Calu3 (cell line): Measurements from ENCODE around the gene CRTAP. TPM values are rescaled to one million over a fixed set of nuclear protein-coding genes. Genes with fewer than 3 reads are reported as not detected.

ENCODE experiments used
- BruUV-seq: library from RNA; stranded (reverse); fragments of 400-500 nt; replicated peaks from 2 replicates; lab custom pipeline; 2021; lab: Mats Ljungman, UMichigan
- CTCF ChIA-PET: fragments of 300-600 bp; sonication (Branson Sonifier 250); formaldehyde crosslinking; loops from one replicate; lab custom pipeline; 2022; ENCODE audit warnings: antibody characterized with exemption; lab: Charles Lee
- DNase-seq: peaks from one replicate; pipeline ENCODE4 v3.0.0; 2022
- H3K27ac Mint-ChIP-seq: one replicate; pipeline ENCODE4 v1.8.0; 2022; ENCODE audit warnings: mixed read lengths; ENCODE audit not compliant: unreplicated experiment
- H3K27me3 Mint-ChIP-seq: one replicate; pipeline ENCODE4 v1.8.0; 2022; ENCODE audit warnings: mixed read lengths; ENCODE audit not compliant: unreplicated experiment
- H3K36me3 Mint-ChIP-seq: one replicate; pipeline ENCODE4 v1.8.0; 2022; ENCODE audit warnings: mild to moderate bottlenecking, moderate library complexity, mixed read lengths; ENCODE audit not compliant: insufficient read depth, unreplicated experiment
- H3K4me1 Mint-ChIP-seq: one replicate; pipeline ENCODE4 v1.8.0; 2022; ENCODE audit warnings: mild to moderate bottlenecking, low read depth, mixed read lengths; ENCODE audit not compliant: unreplicated experiment
- H3K4me3 Mint-ChIP-seq: one replicate; pipeline ENCODE4 v1.8.0; 2022; ENCODE audit warnings: mild to moderate bottlenecking, low read depth, moderate library complexity, mixed read lengths; ENCODE audit not compliant: unreplicated experiment
- H3K9me3 Mint-ChIP-seq: one replicate; pipeline ENCODE4 v1.8.0; 2022; ENCODE audit warnings: low read depth, mixed read lengths; ENCODE audit not compliant: unreplicated experiment
- intact Hi-C: fragments of 100-400 bp; cut with micrococcal nuclease; formaldehyde crosslinking; loops from one replicate; pipeline ENCODE4 v1.10.0; 2022; ENCODE audit not compliant: unreplicated experiment
- total RNA-seq: library from RNA; stranded (reverse); gene quantifications from 2 replicates; pipeline ENCODE4 v1.2.3, GENCODE V29; 2022
- TF ChIP-seq, protein P1 (sequence below): fragments of 200-600 bp; IDR thresholded peaks from one replicate; pipeline ENCODE4 v1.8.0; 2022; ENCODE audit warnings: antibody characterized with exemption; ENCODE audit not compliant: unreplicated experiment

CRTAP gene
- total RNA-seq, 1 experiment from 2014 or later, result 76.9 TPM

DNA sequence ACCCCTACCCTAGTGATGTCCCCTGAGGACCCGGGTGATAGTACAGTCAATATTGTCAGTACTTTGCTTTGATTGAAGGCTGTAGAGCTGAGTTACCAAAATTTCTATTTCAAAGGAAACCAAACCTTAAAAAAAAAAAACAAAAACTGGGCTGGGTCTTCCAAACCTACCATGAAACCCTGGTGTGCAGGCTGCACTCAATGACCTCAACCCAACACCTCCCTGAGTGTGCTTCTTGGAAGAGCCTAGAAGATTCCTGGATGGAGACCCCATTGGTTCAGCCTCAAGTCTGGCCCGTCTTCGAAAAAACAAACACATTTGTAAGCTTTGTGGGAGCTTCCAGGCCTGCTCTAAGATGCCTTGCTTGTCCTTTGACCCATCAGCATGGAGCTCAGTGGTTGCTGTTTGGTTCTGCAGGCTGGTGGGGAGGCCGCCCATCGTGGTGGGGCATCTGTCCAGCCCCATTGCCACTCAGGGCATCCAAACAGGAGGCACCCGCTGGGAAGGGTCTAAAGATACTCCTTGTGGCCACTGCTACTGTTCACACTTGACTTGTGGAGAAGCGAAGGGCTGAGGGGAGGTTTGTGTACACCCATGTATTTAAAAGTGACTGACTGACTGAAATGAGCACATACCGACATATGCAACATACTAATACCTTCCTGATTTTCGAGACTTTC is 32.2 kb downstream of the CRTAP start:
- no TSS peak for BruUV-seq
- intact Hi-C loops, result no loop called here
- Mint-ChIP-seq H3K36me3 (no peaks in the 10 kb centered on the region), H3K9me3 (no peaks in the 10 kb centered on the region), H3K27me3 (no peaks in the 10 kb centered on the region), H3K4me1 (no peaks in the 10 kb centered on the region), H3K4me3 (no peak overlapping the region), H3K27ac (no peak overlapping the region)
- DNase-seq, result no peak
- TF ChIP-seq, protein P1, sequence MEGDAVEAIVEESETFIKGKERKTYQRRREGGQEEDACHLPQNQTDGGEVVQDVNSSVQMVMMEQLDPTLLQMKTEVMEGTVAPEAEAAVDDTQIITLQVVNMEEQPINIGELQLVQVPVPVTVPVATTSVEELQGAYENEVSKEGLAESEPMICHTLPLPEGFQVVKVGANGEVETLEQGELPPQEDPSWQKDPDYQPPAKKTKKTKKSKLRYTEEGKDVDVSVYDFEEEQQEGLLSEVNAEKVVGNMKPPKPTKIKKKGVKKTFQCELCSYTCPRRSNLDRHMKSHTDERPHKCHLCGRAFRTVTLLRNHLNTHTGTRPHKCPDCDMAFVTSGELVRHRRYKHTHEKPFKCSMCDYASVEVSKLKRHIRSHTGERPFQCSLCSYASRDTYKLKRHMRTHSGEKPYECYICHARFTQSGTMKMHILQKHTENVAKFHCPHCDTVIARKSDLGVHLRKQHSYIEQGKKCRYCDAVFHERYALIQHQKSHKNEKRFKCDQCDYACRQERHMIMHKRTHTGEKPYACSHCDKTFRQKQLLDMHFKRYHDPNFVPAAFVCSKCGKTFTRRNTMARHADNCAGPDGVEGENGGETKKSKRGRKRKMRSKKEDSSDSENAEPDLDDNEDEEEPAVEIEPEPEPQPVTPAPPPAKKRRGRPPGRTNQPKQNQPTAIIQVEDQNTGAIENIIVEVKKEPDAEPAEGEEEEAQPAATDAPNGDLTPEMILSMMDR, result no peak
- CTCF ChIA-PET, result interaction anchor here (0.6 to 1.7 kb wide), 2 partner anchors 153 to 214 kb away, joined by 3 to 5 read pairs; no protein-coding TSS in a partner anchor

DNA sequence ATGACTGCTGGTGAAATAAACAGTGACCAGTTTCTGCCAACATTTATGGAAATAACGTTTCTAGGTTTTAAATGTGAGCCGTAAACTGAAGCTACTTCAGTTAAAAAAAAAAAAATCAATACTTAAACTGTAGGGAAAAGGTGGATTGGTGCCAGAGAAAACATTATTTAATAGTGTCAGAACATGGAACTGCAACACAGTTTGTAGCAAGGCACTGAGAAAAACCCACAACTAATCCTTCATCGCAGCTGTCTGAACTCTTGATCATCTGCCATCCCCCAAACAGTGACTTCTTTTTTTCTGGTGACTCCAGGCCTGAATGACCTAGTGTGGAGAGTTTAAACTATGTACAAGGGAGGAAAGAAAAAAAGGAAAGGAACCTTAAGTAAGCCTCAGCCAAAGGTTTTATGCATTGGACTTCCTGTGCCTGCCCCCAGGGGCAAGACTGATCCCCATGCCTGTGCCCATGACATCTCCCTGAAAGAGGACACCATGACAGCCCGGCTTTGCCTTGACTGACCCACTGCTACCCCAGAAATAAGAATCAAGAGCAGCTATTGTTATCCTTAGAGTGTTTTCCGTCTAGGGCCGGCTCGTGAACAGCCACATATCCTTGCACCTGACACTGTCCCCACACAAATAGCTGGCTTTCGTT is 33.1 kb downstream of the CRTAP start:
- CTCF ChIA-PET, result interaction anchor here (0.6 to 1.7 kb wide), 4 partner anchors 152 to 531 kb away, joined by 3 to 6 read pairs (median 4); no protein-coding TSS in a partner anchor
- Mint-ChIP-seq H3K27me3 (no peaks in the 10 kb centered on the region), H3K36me3 (no peaks in the 10 kb centered on the region), H3K9me3 (no peaks in the 10 kb centered on the region), H3K4me3 (no peak overlapping the region), H3K4me1 (no peaks in the 10 kb centered on the region), H3K27ac (no peak overlapping the region)
- intact Hi-C loops, result no loop called here
- no peak for DNase-seq
- no TSS peak for BruUV-seq
- TF ChIP-seq, protein P1, result no peak

DNA sequence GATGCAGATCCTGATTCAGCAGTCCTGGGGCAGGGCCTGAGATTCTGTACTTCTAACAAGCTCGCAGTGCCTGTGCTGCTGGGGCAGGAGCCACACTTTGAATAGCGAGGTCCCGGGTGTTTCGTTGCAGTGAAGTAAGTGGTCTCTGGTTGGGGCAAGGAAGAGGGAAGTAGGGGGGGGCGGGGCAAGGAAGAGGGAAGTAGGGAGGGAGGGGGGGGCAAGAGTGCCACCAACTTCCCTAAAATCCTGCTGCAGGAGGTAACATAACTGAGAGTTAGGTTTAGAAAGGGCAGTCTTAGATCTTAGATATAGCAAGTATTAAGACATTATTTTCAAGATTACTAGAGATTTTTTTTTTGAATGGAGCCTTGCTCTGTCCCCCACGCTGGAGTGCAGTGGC is 35.5 kb downstream of the CRTAP start:
- H3K9me3 Mint-ChIP-seq, result no peaks in the 10 kb centered on the region
- no peaks in the 10 kb centered on the region for H3K27me3 Mint-ChIP-seq
- CTCF ChIA-PET, result interaction anchor here (0.6 kb wide), 1 partner anchor 17 kb away, joined by 3 read pairs; no protein-coding TSS in a partner anchor
- no TSS peak for BruUV-seq
- no peak overlapping the region for H3K4me3 Mint-ChIP-seq
- no peaks in the 10 kb centered on the region for H3K36me3 Mint-ChIP-seq
- no peaks in the 10 kb centered on the region for H3K4me1 Mint-ChIP-seq
- intact Hi-C loops, result no loop called here
- DNase-seq, result no peak
- H3K27ac Mint-ChIP-seq, result no peak overlapping the region
- TF ChIP-seq, protein P1, result no peak

DNA sequence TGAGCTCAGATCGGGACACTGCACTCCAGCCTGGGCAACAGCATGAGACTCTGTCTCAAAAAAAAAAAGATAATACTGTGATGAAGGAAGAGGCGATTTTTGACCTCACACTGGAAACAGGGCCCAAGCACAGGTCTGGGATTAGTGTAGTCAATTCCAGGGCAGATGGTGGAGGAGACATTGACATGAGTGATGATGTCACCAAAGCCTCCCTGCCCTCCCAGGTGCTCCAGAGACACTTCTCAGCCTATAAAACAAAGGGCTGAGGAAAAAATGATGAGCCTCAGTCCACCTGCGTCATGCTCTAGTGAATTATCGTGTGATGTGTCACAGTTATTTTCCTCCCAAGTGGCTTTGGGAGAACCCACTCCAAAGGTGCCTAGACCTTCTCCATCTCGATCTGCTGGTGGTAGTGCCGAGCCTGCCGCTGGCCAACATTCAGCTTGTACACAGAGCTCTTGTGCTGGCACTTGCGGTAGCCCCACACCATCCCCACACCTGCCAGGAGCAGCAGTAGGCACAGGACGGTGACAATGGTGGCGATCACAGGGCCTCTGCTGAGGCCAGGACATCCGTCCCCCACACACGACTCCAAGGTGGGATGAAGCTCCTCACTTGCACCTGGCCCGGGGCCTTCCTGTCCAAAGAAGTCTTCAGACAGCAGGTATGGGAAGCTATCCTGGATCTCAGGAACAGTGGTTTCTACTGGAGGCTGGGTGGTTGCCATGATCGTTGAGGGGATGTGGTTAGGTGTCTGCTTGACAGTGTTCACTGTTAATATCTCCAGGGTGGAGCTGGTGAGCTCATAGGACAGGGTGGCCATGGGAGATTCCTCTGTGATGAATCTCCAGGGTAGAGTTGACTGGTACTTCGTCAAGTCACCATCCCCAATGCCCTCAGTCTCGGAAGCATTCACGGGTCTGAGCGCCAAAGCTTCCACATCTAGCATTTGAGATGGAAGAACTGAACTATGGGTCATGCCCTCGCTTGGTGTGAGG is 38.8 kb downstream of the CRTAP start:
- no peaks in the 10 kb centered on the region for H3K9me3 Mint-ChIP-seq
- BruUV-seq, result no TSS peak
- no peak overlapping the region for H3K4me3 Mint-ChIP-seq
- intact Hi-C loops, result no loop called here
- H3K4me1 Mint-ChIP-seq, result no peaks in the 10 kb centered on the region
- DNase-seq, result no peak
- no peaks in the 10 kb centered on the region for H3K27me3 Mint-ChIP-seq
- CTCF ChIA-PET, result interaction anchor here (1.2 kb wide), 1 partner anchor 17 kb away, joined by 3 read pairs; no protein-coding TSS in a partner anchor
- no peak overlapping the region for H3K27ac Mint-ChIP-seq
- no peaks in the 10 kb centered on the region for H3K36me3 Mint-ChIP-seq
- TF ChIP-seq, protein P1, result no peak
